ENCODE measurements around the gene RASAL2.

The RASAL2 gene

DNA sequence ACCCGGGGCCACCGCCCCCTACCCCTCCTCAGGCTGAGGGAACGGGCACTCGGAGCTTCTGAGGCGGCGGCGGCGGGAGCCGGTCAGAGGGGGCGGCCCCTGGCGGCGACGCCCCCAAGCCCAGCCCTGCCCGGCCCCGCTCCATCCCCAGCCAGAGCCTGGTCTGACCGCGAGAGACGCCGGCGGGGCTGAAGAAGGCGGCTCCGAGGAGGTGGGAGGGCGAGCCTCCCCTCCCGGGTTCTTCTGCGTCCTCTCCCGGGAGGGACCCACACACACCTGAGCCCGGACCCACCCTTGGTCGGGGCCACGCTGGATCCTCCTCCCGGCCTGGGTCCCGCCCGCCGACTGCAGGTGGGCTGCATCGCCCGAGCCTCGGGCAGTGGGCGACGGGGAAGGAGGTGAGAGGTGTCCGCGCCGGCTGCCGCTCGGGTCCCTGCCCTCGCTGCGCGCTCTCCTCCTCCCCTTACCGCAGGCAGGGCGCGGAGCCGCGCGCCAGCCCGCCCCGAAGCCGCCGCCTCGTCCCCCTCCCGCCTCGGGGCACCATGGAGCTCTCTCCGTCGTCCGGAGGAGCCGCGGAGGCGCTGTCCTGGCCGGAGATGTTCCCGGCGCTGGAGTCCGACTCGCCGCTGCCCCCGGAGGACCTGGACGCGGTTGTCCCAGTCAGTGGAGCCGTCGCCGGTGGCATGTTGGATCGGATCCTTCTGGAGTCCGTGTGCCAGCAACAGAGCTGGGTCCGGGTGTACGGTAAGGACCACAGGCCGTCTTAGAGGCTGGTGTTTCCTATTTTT, at the start of gene RASAL2:
TSS of gene RASAL2 (plus strand) at position 154 of the 788 bp plus-strand sequence. CDS start at position 543, 389 bp downstream.
- DNase-seq (ENCODE audit: low read depth, low spot score): no peak

DNA sequence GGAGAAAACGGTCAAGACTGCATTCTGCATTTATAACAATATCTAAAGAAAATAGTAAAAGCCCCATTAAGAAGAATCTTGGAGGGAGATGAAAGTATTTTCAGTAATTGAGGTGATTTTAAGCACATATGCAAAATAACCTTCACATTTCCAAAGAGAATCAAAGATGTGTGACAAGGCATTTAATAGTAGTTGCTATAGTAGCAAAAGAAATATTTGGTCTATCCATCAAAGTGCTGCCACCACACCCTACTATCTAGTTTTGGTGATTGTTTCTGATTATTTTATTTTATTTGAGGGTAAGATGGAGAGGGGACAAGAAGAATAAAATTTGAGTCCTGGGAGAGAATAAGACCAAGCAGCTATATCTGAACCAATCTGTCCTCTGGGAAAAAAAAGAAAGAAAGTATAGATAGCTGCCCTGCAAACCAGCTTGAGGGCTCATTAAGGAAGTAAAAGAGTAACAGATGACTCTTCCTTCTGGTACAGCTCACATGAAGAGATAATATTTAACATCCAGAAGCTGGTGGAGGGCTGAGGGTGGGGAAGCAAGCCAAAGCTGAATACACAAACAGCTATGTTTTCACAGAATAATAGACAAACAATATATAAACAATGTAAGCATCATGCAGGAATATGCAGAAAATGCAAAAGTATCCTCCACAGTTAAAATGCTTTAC, 47.2 kb upstream of the RASAL2 start:
- DNase-seq (ENCODE audit: low read depth, low spot score): no peak

DNA sequence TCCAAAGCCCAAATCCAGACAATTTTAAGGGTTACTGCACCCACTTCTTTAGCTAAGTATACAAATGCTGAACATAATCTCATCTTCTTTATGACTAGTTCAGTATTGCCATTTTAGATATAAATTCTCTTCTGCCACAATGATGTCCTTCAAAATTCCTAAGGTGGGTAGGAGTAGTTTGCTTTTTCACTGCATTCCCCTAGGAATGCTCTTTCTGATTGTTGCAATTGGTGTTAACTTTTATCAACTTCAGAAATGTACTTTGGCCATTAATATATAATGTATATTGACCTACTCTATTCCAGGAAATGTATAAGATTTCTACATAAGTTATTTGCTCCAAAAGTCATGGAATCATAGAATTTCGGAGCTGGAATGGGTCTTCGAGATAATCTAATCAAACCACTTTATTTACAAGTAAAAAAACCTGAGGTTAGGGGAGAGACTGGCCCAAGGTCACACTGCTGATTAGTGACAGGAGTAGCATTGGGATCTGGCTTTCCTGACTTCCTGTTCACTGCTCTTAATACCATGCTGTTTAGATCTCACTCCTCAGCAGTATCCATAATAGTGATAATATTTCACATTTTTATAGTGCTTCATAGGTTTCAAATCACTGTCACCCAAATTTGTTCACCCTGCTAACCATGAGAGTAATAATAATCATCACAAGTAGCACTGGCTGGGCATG, 46.4 kb upstream of the RASAL2 start:
- no peak for DNase-seq (ENCODE audit: low read depth, low spot score)

DNA sequence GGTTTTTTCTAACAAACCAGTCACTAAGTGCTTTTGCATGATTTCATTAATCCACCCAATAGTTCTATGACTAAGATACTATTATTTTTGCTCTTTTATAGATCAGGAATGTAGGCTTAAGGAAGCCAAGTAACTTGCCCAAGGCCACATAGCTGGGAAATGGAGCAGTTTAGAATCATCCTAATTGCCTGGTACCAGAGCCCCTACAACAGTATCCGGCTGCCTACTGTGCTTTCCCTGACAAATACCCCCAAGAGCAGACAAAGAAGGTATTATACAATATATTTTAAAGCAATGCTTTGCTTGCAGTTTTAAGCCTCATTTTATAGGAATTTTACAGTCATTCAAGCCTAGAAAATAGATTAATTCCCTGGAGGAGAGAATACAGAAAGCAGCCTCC, 45.5 kb upstream of the RASAL2 start:
- no peak for DNase-seq (ENCODE audit: low read depth, low spot score)

DNA sequence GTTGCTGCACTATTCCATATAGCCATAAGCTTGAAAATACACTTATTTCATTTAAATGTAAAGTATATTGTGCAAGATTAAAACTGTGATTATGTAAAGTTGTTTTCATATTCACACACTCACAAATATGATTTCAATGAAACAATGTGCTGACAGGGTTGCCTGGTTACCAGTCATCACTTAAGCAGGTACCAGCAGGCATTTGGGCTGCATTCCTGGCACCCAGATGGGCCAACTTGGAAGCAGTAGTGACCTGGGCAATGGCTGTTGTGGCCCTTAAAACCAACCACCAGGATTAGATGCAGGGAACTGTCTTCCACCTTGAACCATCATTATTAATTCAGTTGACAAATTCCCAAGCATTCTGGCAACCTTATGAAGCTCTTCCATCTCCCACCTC, 45.0 kb upstream of the RASAL2 start:
- DNase-seq (ENCODE audit: low read depth, low spot score): no peak

DNA sequence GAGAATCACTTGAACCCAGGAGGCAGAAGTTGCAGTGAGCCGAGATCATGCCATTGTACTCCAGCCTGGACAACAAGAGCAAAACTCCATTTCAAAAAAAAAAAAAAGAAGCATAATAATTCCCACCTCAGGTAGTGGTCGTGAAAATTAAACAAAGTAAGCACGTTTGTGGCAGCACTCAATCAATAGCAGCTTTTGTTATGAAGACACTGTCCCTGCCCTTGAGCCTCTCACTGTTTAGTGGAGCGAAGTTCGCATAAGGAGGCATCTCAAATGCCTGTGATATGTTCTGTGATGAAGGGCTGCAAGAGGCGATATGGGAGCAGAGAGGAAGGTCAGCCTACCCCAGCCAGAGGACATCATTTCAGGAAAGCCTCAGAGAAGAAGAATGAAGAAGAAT, 43.8 kb upstream of the RASAL2 start:
- DNase-seq (ENCODE audit: low read depth, low spot score): no peak

DNA sequence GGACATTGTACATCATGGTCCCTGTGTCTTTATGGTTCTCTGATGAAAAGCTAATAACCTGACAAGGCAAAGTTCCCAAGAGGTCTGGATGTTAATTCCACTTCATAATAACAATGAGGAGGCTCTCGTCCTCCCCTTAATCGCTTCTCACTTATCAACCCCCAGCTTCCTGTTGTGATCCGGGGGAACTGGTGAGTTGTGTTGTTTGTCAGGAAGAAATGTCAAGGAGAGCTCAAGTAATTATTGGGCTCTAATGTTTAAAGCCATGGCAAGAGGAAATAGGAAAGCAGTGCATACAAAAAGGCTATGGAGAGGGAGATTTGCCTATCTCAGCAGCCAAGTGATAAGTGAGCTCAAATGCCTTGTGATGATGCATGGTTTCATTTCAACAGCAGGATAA, 42.8 kb upstream of the RASAL2 start:
- no peak for DNase-seq (ENCODE audit: low read depth, low spot score)

DNA sequence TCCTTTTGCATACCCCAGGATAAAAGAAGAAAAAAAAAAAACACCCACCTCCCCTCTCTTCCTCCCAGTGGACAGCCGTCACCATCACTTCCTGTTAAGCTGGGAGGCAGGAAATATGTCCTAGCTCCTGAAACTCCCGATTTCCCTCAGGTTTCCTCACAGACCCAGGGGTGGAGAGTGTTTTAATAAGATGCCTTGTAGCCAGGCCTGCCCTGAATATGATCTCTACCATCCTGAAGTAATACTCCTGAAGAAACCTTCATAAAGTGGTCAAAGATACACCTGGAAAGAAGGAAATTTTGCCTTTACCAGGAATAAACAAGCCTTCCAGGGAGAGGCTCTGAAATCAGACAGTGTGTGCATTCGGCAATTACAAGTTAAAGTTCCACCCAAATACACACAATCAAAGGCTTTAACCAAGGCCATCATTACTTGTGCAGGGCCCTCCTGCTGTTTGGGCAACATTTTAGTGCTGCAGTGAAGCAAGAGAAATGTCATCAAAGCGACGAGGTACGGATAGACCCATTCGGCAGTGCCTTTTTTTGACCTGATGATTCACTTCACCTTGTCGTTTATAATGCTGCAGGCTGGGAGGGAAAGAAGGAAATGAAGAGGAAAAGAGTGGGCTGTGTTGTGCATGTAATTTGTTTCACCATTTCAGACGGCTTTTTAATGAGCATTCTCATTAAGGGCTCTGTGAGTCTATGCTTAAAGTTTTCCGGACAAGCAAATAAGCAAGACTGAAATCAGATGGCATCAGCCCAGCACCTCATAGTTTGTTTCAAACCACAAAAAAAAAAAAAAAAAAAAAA, 41.0 kb upstream of the RASAL2 start:
- DNase-seq (ENCODE audit: low read depth, low spot score): no peak

DNA sequence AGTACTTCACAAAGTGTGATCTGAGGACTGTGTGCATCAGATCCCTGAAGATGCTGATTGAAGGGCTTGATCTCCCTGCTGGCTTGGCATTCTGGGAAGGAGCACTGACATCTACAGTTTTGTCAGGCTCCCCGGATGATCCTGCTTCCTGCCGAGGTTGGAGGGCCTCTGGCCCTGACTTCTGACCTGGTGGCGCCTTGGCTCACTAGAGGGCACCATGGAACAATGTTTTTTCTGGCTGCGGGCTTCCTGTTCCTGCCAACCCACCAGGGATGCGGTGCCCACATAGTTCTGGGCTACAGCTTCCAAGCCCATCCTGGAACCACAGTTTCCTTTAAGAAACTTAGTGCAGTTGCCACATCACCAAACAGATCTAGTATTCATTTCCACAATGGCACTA, 38.8 kb upstream of the RASAL2 start:
- no peak for DNase-seq (ENCODE audit: low read depth, low spot score)

DNA sequence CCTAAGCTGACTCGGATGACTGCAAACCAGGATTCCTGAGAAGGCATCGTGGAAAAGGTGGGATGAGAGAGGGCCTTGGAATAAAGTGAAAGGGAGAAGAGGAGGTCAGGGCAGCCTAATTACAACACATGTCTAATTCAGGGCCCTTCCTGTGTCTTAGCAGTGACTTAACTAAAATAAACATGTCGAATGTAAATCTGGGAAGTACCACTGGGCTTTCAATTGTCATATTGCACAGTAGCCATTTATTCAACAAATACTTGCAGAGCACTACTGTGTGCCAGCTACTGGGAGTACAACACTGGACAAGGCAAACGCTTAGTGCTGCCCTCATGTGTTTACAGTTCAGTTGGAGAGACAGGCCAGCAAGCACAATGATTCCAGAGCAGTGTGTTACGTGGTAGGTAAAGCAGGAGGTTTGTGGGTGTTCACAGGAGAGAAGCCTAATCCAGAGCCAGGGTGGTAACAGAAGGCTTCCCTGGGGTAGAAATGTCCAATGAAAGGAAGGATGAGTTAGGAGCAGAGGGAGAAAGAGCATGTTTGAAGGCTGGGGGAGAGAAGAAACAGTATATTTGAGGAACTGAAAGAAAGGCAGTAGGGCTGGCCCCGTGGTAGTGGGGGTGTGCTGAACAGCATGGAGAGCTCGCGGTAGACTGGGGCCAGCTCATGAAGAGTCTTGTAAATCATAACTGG, 38.0 kb upstream of the RASAL2 start:
- no peak for DNase-seq (ENCODE audit: low read depth, low spot score)

DNA sequence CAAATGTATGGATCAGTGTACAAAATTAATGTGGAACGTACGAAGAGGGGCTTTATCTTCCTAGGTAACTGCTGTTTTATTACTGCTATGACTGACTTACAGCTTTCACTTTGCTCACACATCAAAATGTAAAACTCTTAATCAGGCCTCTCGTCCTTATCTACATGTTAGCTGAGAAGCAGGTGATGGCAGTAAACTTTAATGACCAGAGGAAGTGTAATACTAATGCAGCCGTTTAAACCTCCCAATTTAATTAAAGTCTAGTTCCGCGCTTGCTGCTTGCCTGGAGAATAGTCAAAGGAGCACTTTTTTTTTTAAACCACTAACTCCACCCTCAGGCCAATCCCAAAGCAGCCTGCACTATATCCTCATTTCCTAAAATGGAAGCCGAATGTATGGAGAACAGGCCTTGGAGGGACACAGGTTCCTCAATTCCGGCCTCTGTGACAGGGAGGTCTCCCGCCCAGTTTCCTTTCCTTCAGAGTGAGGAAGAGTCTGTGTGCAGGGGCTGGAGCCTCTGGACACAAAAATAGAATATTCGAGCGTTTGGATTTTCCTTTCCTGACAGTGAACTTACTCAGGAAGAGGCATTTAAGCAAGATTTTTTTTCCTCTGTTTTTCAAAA, 36.7 kb upstream of the RASAL2 start:
- no peak for DNase-seq (ENCODE audit: low read depth, low spot score)

DNA sequence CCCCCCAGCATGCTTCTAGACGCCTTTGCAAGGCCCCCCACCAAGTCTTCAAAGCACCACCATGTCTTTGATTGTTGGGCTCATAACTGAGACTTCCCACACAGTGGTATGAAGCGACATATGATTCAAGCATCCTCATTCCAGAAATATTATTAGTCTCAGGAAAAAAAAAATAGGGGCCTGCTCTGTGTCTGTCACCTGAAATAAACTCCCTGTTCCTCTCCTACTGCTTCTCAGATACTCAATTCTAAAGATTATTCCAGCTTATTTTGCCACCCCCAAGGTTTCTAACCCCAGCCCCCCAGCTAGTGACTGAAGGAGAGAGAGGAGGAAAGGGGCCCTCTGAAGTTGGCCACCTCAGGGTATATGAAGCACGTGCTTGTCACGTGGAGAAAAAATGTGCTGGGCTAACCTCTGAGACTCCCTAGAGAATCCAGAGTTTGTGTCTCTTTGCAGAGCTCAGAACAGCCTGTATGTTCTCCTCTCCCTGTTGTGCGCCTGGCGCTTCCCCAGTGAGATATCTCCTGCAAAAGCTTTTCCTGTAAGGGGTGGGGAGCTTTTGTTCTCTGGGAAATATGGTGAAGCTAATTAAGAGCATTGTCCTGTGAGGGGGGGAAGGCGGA, 35.9 kb upstream of the RASAL2 start:
- peak; percentile 50 for DNase-seq (ENCODE audit: low read depth, low spot score)

DNA sequence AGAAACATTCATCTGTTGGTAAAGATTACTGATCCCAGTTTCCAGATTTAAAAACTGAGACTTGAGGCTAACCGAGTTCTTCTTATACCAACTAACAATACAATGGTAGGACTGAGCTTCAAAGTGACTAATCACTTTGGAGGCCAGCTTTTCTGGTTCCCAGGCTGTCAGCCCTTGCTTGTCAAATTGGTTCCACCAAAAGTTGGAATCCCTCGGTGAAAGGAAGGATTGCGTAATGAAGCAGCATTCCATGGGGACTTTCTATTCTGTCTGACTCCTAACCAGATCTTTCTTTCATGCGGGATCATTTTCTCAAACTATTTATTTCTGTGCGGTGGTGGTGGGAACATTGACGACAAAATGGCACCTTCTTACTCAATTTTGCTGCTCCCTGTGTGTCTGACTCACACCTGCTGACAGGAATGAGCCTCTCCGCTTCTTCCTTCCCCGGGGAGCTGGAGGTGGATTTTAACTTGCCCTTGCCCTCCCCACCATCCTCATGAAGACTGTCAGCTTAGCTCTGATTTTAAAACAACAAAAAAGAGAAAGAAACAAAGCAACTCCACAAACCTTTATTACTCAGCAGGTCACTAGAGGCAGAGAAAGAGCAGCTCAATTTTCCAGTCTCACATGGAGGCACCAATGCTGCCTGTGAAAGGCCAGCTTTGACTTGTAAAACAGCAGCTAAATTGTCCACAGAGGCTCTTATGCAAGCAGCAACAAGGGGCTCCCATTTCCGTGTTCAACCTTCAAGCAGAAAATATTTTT, 32.9 kb upstream of the RASAL2 start:
- no peak for DNase-seq (ENCODE audit: low read depth, low spot score)

DNA sequence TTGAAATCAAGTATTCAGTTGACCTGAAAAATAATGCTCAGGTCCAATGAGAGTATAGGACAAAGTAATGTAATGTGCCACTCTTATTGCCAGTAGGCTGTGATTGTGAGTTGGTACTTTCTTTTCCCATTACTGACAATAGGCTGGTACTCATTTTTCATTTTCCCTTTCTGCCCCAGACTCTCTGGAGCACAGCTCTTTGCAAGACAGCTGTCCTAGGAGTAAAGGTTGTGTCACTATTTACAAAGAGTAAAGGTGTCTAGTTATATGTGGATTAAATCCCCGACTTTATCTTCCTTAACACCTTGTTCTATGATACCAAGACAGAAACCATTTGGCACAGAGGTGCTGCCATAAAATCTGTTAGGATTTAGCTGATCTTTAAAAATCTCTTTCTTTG, 32.3 kb upstream of the RASAL2 start:
- no peak for DNase-seq (ENCODE audit: low read depth, low spot score)

DNA sequence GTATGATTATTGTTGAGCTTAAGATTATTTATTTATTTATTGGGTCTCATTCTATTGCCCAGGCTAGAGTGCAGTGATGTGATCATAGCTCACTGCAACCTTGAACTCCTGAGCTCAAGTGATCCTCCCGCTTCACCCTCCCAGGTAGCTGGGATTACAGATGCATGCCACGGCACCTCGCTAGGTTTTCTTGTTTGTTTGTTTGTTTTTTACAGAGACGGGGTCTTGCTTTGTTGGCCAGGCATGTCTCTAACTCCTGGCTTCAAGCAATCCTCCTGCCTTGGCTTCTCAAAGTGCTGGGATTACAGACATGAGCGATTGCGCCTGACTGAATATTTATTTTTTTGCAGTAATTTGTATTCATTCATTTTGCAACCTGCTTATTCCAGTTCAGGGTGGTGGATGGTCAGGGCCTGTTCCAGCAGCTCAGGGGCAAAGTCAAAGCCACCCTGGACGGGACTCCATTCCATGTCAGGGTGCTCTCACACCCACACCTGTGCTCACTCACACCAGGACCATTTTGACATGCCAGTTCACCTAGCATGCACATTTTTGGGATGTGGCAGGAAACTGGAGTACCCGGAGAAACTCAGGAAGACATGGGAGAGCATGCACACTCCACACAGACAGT, 29.6 kb upstream of the RASAL2 start:
- DNase-seq (ENCODE audit: low read depth, low spot score): no peak

DNA sequence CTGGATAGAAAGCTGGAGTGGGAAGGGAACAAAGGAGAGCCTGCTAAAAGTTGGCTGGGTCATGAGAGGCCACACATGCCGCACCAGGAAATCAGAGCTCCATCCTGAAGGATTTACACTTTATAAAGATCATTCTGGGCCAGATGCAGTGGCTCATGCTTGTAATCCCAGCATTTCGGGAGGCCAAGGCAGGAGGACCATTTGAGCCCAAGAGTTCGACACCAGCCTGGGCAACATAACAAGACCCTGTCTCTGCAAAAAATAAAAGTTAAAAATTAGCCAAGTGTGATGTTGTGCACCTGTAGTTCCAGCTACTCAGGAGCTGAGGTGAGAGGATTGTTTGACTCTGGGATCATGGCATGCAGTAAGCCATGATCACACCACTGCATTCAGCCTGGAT, 28.7 kb upstream of the RASAL2 start:
- no peak for DNase-seq (ENCODE audit: low read depth, low spot score)

DNA sequence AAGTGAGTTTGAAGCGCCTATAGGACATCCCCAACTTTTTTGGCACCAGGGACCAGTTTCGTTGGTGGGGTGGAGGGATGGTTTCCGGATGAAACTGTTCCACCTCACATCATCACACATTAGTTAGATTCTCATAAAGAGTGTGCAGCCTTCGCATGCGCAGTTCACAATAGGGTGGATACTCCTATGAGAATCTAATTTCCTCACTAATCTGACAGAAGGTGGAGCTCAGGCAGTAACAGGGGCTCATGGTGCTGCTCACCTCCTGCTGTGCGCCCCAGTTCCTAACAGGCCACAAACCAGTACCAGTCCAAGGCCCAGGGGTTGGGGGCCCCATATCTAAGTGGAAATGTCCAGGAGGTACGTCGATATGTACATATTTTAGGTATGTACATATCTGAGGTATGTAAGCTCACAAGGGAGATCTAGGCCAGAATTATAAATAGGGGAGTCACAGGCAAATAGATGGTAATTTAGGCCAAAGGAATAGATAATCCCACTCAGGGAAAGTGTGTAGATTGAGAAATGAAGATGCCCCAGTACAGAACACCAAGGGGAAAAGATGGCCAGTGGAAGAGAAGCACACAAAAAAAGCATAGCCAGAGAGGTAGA, 27.5 kb upstream of the RASAL2 start:
- DNase-seq (ENCODE audit: low read depth, low spot score): no peak

DNA sequence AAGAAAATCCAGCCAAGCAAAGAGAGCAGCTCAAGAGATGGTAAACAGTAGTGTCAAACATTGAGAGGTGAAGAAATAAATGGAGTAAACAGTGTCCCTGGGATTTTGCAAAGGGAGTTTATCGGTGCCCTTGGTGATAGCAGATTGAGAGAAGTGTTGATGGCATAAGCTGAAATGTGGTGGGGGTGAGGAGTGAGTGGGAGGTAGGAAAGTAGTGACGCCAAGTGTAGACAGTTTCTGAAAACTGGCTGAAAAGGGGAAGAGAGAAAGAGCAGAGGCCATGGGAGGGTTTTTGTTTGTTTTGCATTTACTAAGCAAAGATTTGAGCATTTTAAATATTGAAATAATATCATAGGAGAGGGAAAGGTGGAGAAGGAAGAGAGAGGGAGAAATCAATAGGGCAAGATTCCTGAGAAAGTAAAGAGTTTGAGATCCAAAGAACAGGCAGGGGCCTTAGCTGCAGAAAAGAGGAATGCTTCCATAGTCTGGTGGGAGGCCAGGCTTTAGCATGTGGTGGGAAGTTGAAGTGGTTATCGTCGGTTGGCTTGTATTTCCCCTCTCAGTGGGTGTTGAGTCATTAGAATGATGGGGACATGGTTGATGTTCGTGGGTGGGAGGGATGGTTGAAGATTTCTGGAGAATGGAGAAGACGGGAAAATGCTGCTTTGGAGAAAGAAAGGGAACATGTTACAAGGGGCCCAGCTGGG, 26.8 kb upstream of the RASAL2 start:
- DNase-seq (ENCODE audit: low read depth, low spot score): no peak
